ENCODE measurements around the gene ANKRD31. TPM values are rescaled to one million over a fixed set of nuclear protein-coding genes. Genes with fewer than 3 reads are reported as not detected.
"Not testable (repeated sequence)": the region's sequence is repeated elsewhere in the genome, so short reads cannot be mapped to it uniquely, and the experiment has no call there.

ANKRD31 gene
- total RNA-seq, 1 experiment from 2014 or later = 0.11 TPM

- Histone ChIP-seq H2BK15ac (ENCODE audit: low read depth, low read length) (no peak overlapping the region), H4K5ac (ENCODE audit: insufficient read length, low read depth, low read length) (no peak overlapping the region), H3K27me3 (ENCODE audit: insufficient read depth, low read length) (no peaks in the 10 kb centered on the region), H3K23me2 (ENCODE audit: insufficient read length, low read depth, low read length, poor library complexity, severe bottlenecking) (no peaks in the 10 kb centered on the region), H2BK120ac (ENCODE audit: low read depth, low read length, poor library complexity, severe bottlenecking) (no peak overlapping the region), H3K56ac (ENCODE audit: insufficient read length, low read depth, low read length) (no peak overlapping the region), H3K4me1 (ENCODE audit: insufficient read depth, low read length) (no peaks in the 10 kb centered on the region), H2BK12ac (ENCODE audit: insufficient read length, low read depth, low read length) (no peak overlapping the region), H2AK5ac (ENCODE audit: insufficient read length, low read length) (no peak overlapping the region), H3K79me1 (ENCODE audit: insufficient read depth, low read depth, low read length, poor library complexity, severe bottlenecking) (no peaks in the 10 kb centered on the region), H3K14ac (ENCODE audit: insufficient read depth, low read length) (no peak overlapping the region), H3K4ac (ENCODE audit: low read depth, low read length) (no peak overlapping the region), H3K27ac (ENCODE audit: insufficient read length, low read depth, low read length) (no peak overlapping the region), H3K4me2 (ENCODE audit: insufficient read depth, insufficient read length, low read length) (no peak overlapping the region), H3T11ph (ENCODE audit: low read length) (no peak overlapping the region), H3K79me2 (ENCODE audit: insufficient read depth, low read length) (no peaks in the 10 kb centered on the region), H3K18ac (ENCODE audit: insufficient read length, low read depth, low read length) (no peak overlapping the region), H2BK20ac (ENCODE audit: low read depth, low read length, poor library complexity, severe bottlenecking) (no peak overlapping the region), H4K91ac (ENCODE audit: insufficient read length, low read depth, low read length) (no peak overlapping the region), H3K9me3 (ENCODE audit: control insufficient read depth, low read depth, low read length) (no peaks in the 10 kb centered on the region), H3K9ac (ENCODE audit: extremely low read depth, insufficient read length, low read length) (no peak overlapping the region), H3K23ac (ENCODE audit: insufficient read length, low read depth, low read length) (no peak overlapping the region), H4K20me1 (ENCODE audit: control insufficient read depth, insufficient read depth, insufficient read length) (no peaks in the 10 kb centered on the region), H4K8ac (replicated peaks; ENCODE audit: insufficient read length, low read depth, low read length) (no peak overlapping the region), H2AFZ (ENCODE audit: low read length) (no peak overlapping the region), H2BK5ac (ENCODE audit: insufficient read length, low read length) (no peak overlapping the region)
- no peak overlapping the region for H3K4me3 Mint-ChIP-seq
- TF ChIP-seq CTCF (conservative IDR thresholded peaks at IDR 0.05) = no peak
- H3K36me3 Mint-ChIP-seq (ENCODE audit: insufficient read depth in 1 of 3, low read depth in 3 of 3) = no peaks in the 10 kb centered on the region; a peak in 1 of 7 replicates
- no peak for DNase-seq
- H3K27me3 Mint-ChIP-seq (ENCODE audit: low read depth) = no peaks in the 10 kb centered on the region
- H3K4me1 Mint-ChIP-seq = no peaks in the 10 kb centered on the region
- H3K9me3 Mint-ChIP-seq = no peaks in the 10 kb centered on the region
- H3K27ac Mint-ChIP-seq = no peak overlapping the region
These were observed 119.8 kb downstream of the ANKRD31 start for GRCh38 chr5:75116856-75117255.

- no CpG with 5 or more reads among the region's 1 CpG for WGBS (ENCODE audit: extremely low coverage, insufficient read length, low lambda C conversion rate)
- H2BK20ac ChIP-seq (ENCODE audit: low read depth, low read length, poor library complexity, severe bottlenecking); H3K9me3 ChIP-seq (ENCODE audit: control insufficient read depth, low read depth, low read length); H3K56ac ChIP-seq (ENCODE audit: insufficient read length, low read depth, low read length); H3K4me3 Mint-ChIP-seq; H4K20me1 ChIP-seq (ENCODE audit: control insufficient read depth, insufficient read depth, insufficient read length); H3K27me3 ChIP-seq (ENCODE audit: insufficient read depth, low read length); H4K5ac ChIP-seq (ENCODE audit: insufficient read length, low read depth, low read length); H2AFZ ChIP-seq (ENCODE audit: low read length); H3K4ac ChIP-seq (ENCODE audit: low read depth, low read length); H3K4me1 ChIP-seq (ENCODE audit: insufficient read depth, low read length); H3K9ac ChIP-seq (ENCODE audit: extremely low read depth, insufficient read length, low read length); H2BK12ac ChIP-seq (ENCODE audit: insufficient read length, low read depth, low read length); H3K4me1 Mint-ChIP-seq; H3K18ac ChIP-seq (ENCODE audit: insufficient read length, low read depth, low read length); H3K14ac ChIP-seq (ENCODE audit: insufficient read depth, low read length); H3K27ac Mint-ChIP-seq; H3K23me2 ChIP-seq (ENCODE audit: insufficient read length, low read depth, low read length, poor library complexity, severe bottlenecking); H2BK15ac ChIP-seq (ENCODE audit: low read depth, low read length); DNase-seq; H3K79me2 ChIP-seq (ENCODE audit: insufficient read depth, low read length); H2BK120ac ChIP-seq (ENCODE audit: low read depth, low read length, poor library complexity, severe bottlenecking); H4K91ac ChIP-seq (ENCODE audit: insufficient read length, low read depth, low read length); H3K79me1 ChIP-seq (ENCODE audit: insufficient read depth, low read depth, low read length, poor library complexity, severe bottlenecking); H3K9me3 Mint-ChIP-seq; H2BK5ac ChIP-seq (ENCODE audit: insufficient read length, low read length); H3K27ac ChIP-seq (ENCODE audit: insufficient read length, low read depth, low read length); H3K23ac ChIP-seq (ENCODE audit: insufficient read length, low read depth, low read length); H4K8ac ChIP-seq (replicated peaks; ENCODE audit: insufficient read length, low read depth, low read length); H2AK5ac ChIP-seq (ENCODE audit: insufficient read length, low read length); H3T11ph ChIP-seq (ENCODE audit: low read length); H3K4me2 ChIP-seq (ENCODE audit: insufficient read depth, insufficient read length, low read length); H3K27me3 Mint-ChIP-seq (ENCODE audit: low read depth); H3K36me3 Mint-ChIP-seq (ENCODE audit: insufficient read depth in 1 of 3, low read depth in 3 of 3): not testable (repeated sequence)
These were observed 122.4 kb downstream of the ANKRD31 start for GRCh38 chr5:75114311-75114710.
